ENCODE measurements around the gene CD86. TPM values are rescaled to one million over a fixed set of nuclear protein-coding genes. Genes with fewer than 3 reads are reported as not detected.

The CD86 gene
- total RNA-seq, 1 donor from 2014 or later: not detected

GRCh38 chr3:122079524-122080206, 24.5 kb downstream of the CD86 start:
- no peak for TF ChIP-seq CTCF (conservative IDR thresholded peaks at IDR 0.05; ENCODE audit: low read depth, low read length)
- DNase-seq (ENCODE audit: low read depth): no peak
- H3K4me3 ChIP-seq (ENCODE audit: low read depth, low read length): no peak overlapping the region

GRCh38 chr3:122080207-122080587, 25.0 kb downstream of the CD86 start:
- no peak for TF ChIP-seq CTCF (conservative IDR thresholded peaks at IDR 0.05; ENCODE audit: low read depth, low read length)
- DNase-seq (ENCODE audit: low read depth): no peak
- H3K4me3 ChIP-seq (ENCODE audit: low read depth, low read length): no peak overlapping the region

- no peak for TF ChIP-seq CTCF (conservative IDR thresholded peaks at IDR 0.05; ENCODE audit: low read depth, low read length)
- no peak overlapping the region for H3K4me3 ChIP-seq (ENCODE audit: low read depth, low read length)
- no peak for DNase-seq (ENCODE audit: low read depth)
These were observed 26.5 kb downstream of the CD86 start for GRCh38 chr3:122081543-122082247.

- no peak for DNase-seq (ENCODE audit: low read depth)
- no peak overlapping the region for H3K4me3 ChIP-seq (ENCODE audit: low read depth, low read length)
- TF ChIP-seq CTCF (conservative IDR thresholded peaks at IDR 0.05; ENCODE audit: low read depth, low read length): no peak
These were observed 27.2 kb downstream of the CD86 start for GRCh38 chr3:122082357-122082756.

GRCh38 chr3:122084799-122085198, 29.6 kb downstream of the CD86 start:
- TF ChIP-seq CTCF (conservative IDR thresholded peaks at IDR 0.05; ENCODE audit: low read depth, low read length): no peak
- H3K4me3 ChIP-seq (ENCODE audit: low read depth, low read length): no peak overlapping the region
- no peak for DNase-seq (ENCODE audit: low read depth)

GRCh38 chr3:122085673-122086072, 30.5 kb downstream of the CD86 start:
- no peak overlapping the region for H3K4me3 ChIP-seq (ENCODE audit: low read depth, low read length)
- DNase-seq (ENCODE audit: low read depth): no peak
- TF ChIP-seq CTCF (conservative IDR thresholded peaks at IDR 0.05; ENCODE audit: low read depth, low read length): no peak

GRCh38 chr3:122088531-122088930, 33.4 kb downstream of the CD86 start:
- H3K4me3 ChIP-seq (ENCODE audit: low read depth, low read length): no peak overlapping the region
- DNase-seq (ENCODE audit: low read depth): no peak
- no peak for TF ChIP-seq CTCF (conservative IDR thresholded peaks at IDR 0.05; ENCODE audit: low read depth, low read length)

Data from epithelial cell of proximal tubule (primary cell).